Measurements from ENCODE around the gene MYH11. TPM values are rescaled to one million over a fixed set of nuclear protein-coding genes. Genes with fewer than 3 reads are reported as not detected.

MYH11 gene
- total and polyA plus RNA-seq, 7 donors = 6.1 to 26.4 (median 14.1) TPM

DNA sequence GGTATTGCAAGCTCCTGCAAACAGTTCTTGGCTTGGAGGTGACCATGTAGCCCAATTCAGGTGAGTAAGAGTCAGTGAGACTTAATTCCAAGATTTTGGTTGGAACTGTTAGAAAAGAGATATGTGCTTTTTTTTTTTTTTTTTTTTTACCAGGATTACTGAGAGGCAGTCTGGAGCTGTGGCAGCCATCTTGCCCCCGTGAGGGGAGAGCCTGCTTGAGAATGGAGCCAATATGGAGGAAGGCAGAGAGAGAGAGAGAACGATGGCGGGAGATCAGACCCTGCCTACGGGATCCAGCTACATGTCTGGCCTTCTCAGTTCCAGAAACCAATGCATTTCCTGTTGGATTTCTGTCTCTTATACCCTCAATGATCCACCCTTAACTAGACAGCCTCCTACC lies 97.8 kb downstream of the MYH11 start:
- 90 to 93% (median 91%) methylated on average over 4 of the region's 4 CpGs for WGBS, 3 donors
- TF ChIP-seq, protein P1, sequence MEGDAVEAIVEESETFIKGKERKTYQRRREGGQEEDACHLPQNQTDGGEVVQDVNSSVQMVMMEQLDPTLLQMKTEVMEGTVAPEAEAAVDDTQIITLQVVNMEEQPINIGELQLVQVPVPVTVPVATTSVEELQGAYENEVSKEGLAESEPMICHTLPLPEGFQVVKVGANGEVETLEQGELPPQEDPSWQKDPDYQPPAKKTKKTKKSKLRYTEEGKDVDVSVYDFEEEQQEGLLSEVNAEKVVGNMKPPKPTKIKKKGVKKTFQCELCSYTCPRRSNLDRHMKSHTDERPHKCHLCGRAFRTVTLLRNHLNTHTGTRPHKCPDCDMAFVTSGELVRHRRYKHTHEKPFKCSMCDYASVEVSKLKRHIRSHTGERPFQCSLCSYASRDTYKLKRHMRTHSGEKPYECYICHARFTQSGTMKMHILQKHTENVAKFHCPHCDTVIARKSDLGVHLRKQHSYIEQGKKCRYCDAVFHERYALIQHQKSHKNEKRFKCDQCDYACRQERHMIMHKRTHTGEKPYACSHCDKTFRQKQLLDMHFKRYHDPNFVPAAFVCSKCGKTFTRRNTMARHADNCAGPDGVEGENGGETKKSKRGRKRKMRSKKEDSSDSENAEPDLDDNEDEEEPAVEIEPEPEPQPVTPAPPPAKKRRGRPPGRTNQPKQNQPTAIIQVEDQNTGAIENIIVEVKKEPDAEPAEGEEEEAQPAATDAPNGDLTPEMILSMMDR (IDR thresholded peaks at IDR 0.05) = no peak
- DNase-seq (no peak), ATAC-seq (no peak)
- intact Hi-C loops (cut with DNase I) = no loop called here
- no peaks in the 10 kb centered on the region for H3K4me1 ChIP-seq
- H3K9me3 ChIP-seq = no peaks in the 10 kb centered on the region
- no peak overlapping the region for H3K27ac ChIP-seq
- H3K4me3 ChIP-seq = no peak overlapping the region
- H3K36me3 ChIP-seq (ENCODE audit: insufficient read depth in 1 of 2, low read depth in 1 of 2) = no peaks in the 10 kb centered on the region
- no peaks in the 10 kb centered on the region for H3K27me3 ChIP-seq (ENCODE audit: insufficient read depth in 3 of 3, low read length in 2 of 3)

DNA sequence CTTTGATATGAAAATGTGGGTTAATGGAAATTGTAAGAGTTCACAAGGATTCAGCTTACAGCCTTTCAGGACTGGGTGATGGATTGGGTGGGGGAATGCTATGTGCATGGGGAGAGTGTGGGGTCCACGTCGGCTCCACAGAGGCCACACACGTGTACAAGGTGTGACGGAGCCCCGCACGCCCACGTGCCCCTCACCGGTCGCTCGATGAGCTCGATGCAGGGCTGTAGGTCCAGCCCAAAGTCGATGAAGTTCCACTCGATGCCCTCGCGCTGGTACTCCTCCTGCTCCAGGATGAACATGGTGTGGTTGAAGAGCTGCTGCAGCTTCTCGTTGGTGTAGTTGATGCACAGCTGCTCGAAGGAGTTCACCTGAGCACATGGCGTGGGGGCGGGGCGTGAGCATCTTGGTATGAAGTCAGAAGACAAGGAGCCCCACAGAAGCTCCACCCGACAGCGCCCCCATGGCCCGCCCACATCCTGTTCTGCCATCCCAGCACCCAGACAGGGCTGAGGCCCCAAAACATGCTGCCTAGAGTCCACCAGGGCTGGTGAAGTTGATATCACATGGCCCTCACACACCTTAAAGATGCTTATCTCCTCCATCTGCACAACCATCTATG lies 99.1 kb downstream of the MYH11 start:
- no peak for ATAC-seq
- intact Hi-C loops (cut with DNase I) = no loop called here
- peak in 1 of 2 donors; percentile 41 for DNase-seq
- 89 to 91% (median 90%) methylated on average over 23 of the region's 23 CpGs for WGBS, 3 donors
- no peaks in the 10 kb centered on the region for H3K9me3 ChIP-seq
- no peaks in the 10 kb centered on the region for H3K36me3 ChIP-seq (ENCODE audit: insufficient read depth in 1 of 2, low read depth in 1 of 2)
- TF ChIP-seq, protein P1 (IDR thresholded peaks at IDR 0.05) = no peak
- no peak overlapping the region for H3K27ac ChIP-seq
- H3K4me1 ChIP-seq = no peaks in the 10 kb centered on the region
- no peak overlapping the region for H3K4me3 ChIP-seq
- H3K27me3 ChIP-seq (ENCODE audit: insufficient read depth in 3 of 3, low read length in 2 of 3) = no peaks in the 10 kb centered on the region

DNA sequence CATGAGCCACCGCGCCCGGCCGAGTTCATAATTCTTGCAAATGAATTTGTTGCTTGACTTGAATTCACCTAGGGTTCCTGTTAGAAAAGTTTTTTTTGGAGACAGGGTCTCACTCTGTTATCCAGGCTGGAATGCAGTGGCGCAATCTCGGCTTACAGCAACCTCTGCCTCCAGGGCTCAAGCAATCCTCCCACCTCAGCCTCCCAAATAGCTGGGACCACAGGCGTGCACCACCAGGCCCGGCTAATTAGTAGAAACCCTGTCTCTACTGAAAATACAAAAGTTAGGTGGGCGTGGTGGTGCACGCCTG lies 99.8 kb downstream of the MYH11 start:
- TF ChIP-seq, protein P1 (IDR thresholded peaks at IDR 0.05) = no peak
- H3K27me3 ChIP-seq (ENCODE audit: insufficient read depth in 3 of 3, low read length in 2 of 3) = no peaks in the 10 kb centered on the region
- DNase-seq = no peak
- WGBS, 3 donors = 76 to 83% (median 80%) methylated on average over 10 of the region's 10 CpGs
- H3K36me3 ChIP-seq (ENCODE audit: insufficient read depth in 1 of 2, low read depth in 1 of 2) = no peaks in the 10 kb centered on the region
- no peak overlapping the region for H3K4me3 ChIP-seq
- H3K9me3 ChIP-seq = no peaks in the 10 kb centered on the region
- H3K27ac ChIP-seq = no peak overlapping the region
- intact Hi-C loops (cut with DNase I) = no loop called here
- H3K4me1 ChIP-seq = no peaks in the 10 kb centered on the region
- no peak for ATAC-seq

DNA sequence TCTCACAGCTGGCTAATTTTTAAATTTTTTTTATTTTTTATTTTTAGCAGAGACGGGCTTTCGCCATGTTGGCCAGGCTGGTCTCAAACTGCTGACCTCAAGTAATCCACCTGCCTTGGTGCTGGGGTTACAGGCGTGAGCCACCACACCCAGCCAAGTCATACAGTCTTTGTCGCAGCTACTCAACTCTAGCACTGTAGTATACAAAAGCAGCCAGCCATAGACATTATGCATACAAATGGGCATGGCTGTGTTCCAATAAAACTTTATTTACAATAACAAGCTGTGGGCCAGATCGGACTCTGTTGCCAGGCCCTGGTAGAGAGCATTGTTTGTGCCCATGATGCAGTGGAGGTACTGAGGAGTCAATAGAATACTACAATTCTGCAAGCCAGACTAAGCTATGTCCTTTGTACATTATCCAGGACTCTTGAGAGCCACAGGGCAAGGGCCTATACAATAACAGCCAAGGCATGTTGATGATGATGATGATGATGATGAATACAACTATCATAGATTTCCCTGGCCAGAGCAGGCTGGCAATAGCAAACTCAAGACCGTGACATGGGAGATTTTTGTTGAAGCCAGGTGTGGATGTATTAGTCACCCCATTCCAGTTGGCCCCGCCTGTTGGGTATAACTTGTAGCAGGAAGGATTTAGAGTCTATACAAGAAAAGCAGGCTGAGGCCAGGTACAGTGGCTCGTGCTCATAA lies 101.8 kb downstream of the MYH11 start:
- TF ChIP-seq, protein P1 (IDR thresholded peaks at IDR 0.05) = no peak

More for the DNA sequence above, 101.8 kb downstream of the MYH11 start:
- Histone ChIP-seq H3K4me3 (no peak overlapping the region), H3K36me3 (ENCODE audit: insufficient read depth in 1 of 2, low read depth in 1 of 2) (no peaks in the 10 kb centered on the region), H3K27me3 (ENCODE audit: insufficient read depth in 3 of 3, low read length in 2 of 3) (no peaks in the 10 kb centered on the region), H3K9me3 (no peaks in the 10 kb centered on the region), H3K4me1 (no peaks in the 10 kb centered on the region), H3K27ac (no peak overlapping the region)
- intact Hi-C loops (cut with DNase I) = no loop called here
- no peak for DNase-seq
- ATAC-seq = no peak
- 82 to 90% (median 84%) methylated on average over 8 of the region's 8 CpGs for WGBS, 3 donors

All from psoas muscle (tissue), 8 donors.